NCI-H1092 treated with DMSO at 0.1 percent for 48 hours (cell line): ENCODE data around the gene GRIN2C.
"Not testable (repeated sequence)": the region's sequence is repeated elsewhere in the genome, so short reads cannot be mapped to it uniquely, and the experiment has no call there.

Source experiments
- DNase-seq: peaks from one replicate; lab custom pipeline; 2025; lab: John Stamatoyannopoulos, UW

GRIN2C gene

DNA sequence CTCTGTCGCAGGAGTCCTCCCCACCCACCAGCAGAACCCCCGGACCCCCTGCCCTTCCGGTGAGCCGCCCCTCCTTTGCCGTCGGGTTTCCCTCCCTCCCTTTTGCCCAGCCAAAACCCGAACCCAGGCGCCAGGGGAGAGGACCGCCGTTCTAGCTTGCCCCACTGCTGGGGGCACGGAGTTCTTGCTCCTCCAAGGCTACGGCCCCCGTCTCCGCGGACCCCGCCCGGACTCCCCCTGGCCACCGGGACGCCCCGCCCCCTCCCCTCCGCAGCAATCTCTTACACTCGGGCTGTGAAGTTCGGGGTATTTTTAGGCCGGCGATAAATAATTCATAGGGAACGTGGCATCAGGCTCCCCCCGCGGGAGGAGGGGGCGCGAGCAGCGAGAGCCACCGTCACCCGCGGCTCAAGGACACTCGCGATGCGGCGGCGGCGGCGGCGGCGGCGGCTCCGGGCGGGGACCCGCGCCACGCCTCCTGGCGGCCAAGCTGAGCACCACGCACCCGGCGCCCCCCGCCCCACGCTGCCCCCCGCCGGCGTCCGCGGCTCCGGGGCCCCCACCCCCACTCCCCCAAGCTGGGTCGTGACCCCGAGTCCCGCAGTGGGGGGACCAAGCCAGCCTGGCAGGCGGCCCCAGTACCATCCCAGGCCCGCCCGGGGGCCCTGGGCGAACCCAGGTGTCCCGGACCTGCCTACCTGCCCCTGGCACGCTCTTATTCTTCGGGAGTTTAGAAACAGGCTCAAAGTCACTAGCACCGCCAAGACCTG, at the start of gene GRIN2C:
GRIN2C (minus strand) TSS at position 427 of the 770 bp plus-strand sequence. CDS start 4,793 bp downstream, outside the sequence.
- DNase-seq, result no peak

GRCh38 chr17:74909097-74909496, 49.4 kb upstream of the GRIN2C start:
- DNase-seq, result not testable (repeated sequence)

DNA sequence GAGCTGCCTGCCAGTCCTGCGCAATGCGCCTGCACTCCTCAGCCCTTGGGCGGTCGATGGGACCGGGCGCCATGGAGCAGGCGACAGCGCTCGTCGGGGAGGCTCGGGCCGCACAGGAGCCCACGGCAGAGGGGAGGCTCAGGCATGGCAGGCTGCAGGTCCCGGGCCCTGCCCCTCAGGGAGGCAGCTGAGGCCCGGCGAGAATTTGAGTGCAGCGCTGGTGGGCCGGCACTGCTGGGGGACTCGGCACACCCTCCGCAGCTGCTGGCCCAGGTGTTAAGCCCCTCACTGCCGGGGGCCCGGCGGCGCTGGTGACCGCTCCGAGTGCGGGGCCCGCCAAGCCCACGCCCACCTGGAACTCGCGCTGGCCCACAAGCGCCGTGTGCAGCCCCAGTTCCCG, 47.3 kb upstream of the GRIN2C start:
- DNase-seq, result no peak

DNA sequence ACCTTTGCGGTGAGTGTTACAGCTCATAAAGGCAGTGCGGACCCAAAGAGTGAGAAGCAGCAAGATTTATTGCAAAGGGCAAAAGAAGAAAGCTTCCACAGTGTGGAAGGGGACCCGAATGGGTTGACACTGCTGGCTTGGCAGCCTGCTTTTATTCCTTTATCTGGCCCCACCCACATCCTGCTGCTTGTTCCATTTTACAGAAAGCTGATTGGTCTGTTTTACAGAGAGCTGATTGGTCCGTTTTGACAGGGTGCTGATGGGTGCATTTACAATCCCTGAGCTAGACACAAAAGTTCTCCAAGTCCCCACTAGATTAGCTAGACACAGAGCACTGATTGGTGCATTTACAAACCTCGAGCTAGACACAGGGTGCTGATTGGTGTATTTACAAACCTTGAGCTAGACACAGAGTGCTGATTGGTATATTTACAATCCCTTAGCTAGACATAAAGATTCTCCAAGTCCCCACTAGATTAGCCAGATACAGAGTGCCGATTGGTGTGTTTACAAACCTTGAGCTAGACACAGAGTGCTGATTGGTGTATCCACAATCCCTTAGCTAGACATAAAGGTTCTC, 46.6 kb upstream of the GRIN2C start:
- not testable (repeated sequence) for DNase-seq

- no peak for DNase-seq
Measured at GRCh38 chr17:74904687-74905409, 45.2 kb upstream of the GRIN2C start.

DNA sequence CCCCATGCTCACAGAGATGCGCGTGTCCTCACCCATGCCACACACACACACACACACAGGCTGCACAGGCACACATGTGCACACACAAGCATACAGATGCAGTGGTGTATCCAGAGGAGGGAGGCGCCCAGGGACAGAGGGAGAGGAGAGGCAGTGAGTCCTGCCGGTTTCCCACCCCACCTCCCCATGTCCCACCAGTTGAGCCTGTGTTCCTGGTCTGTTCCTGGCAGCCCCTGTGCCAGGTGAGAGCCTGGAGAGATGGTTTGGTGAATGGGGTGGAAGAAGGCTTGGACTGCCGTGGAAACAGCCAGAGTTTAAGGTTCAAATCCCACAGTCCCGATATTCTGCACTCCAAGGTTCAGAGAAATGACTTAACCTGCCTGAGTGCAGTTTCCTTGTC, 44.0 kb upstream of the GRIN2C start:
- DNase-seq, result no peak

GRCh38 chr17:74903034-74903433, 43.3 kb upstream of the GRIN2C start:
- no peak for DNase-seq

DNA sequence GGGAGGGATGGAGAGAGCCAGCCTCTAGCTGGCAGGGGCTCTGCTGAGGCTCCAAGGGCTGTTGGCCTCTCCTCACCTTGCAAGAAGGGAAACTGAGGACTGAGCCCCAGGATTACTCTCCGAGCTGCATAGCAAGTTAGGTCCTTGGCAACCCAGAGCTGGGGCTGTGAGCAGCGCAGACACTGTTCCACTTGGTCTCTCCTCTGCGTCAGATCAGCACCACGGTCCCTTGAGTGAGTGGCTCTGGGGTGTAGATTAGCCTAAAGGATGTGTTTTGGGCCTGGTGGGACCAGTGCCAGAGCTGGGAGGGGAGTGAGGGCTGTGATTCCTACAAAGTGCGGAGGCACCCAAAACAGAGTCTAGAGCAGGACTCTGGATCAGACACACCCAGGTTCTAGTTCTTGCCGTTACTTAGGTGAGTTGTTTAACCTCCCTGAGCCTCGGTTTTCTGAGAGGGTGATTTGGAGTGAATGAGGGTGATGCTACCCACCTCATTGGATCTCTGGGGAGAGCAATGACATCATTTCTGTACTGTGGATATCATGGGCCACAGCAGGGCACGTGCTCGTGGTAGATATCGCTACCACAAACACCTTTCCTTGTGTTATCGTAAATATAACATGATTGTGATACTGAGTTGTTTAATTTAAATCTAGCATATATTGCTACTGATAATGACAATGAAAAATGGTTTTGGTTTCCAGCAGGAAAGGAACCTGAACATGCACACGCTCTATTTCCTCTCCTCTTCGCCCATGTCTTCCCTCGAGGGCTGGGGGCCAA, 41.9 kb upstream of the GRIN2C start:
- DNase-seq, result no peak

DNA sequence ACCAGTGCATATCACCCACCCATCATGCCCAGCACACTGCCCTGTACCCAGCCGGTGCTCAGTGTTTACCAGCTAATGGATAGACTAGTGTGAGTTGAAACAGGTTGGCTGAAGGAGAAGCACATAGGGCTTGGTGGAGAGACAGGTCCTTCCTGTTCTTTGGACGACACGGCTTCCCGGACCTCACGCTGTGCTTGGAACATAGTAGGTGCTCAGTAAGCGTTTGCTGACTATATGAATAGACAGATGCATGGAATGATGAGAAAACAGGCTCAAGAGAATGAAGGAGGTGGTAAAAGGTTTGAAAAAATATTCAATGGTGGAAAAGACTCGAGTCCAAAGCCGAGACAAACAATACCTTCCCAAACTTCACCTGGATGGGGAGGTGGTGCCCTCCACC, 40.5 kb upstream of the GRIN2C start:
- DNase-seq, result no peak

- DNase-seq, result no peak
Measured at GRCh38 chr17:74898376-74898946, 38.8 kb upstream of the GRIN2C start.

DNA sequence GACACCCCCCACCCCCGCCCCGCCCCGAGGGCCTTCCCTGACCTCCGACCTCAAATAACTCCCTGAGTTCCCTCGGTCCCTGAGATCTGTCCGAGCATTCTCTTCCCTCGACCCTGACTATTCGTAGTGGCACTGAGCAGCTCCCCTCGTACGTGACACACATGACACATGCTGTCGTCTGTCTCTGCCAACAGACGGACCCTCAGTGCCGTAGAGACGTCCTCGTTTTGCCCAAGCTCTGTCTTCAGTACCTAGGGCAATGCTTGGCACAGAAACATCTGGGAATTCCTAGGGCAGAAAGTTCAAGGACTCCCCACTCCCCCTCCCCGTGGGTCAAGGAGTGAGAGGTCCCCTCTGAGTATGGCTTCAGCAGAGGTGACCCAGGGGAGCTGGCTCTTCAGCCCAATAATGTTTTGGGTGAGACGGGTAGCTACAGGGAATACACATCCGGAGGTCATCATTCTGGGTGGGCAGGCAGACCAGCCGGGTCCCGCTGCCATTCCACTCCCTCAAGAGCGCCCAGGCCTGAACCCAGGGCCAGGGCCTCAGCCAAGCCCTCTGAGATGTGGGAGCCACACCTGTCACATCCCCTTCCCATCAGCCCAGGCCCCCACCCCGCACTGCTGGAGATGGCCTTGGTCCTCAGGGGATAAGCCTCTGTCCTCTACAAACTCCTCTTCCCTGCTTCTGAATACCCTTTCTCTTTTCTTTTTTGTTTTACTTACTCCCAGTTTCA, 34.4 kb upstream of the GRIN2C start:
- no peak for DNase-seq

DNA sequence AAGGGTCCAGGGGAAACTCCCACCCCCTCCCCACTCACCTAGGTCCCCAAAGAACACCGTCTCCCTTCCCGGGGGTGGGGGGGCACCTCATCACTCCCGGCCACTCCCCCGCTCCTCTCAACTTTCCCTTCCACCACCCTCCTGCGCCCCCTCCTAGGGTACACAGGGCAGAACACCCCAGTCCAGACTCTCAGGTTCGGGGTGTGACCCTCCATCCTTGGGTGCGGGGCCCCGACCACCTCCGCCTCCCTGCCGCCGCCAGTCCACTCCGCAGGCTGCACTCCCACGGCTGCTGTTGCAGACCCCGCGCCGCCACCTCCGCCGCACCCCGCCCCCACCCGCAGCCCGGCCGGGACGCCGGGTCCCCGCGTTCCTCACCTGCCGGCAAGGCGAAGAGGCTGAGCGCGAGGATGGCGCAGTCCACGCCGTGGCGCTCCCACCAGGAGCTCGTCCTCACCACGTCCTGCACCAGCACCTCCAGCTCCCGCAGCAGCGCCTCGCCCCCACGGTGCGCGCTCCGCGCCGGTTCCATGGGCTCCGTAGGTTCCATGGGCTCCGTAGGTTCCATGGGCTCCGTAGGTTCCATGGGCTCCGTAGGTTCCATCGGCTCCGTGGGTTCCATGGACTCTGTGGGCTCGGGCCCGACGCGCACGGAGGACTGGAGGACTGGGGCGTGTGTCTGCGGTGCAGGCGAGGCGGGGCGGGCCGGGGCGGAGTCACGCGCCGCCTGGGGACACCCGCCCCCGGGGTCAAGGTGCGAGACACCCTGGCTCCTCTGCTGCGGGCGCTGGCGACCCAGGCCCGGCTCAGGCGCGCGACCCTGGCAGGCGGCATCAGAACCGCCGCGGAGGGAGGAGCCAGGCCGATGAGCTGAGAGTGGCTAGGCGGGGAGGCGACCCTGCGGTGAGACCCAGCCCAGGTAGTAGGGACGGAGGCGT, 33.6 kb upstream of the GRIN2C start, which contains the start of gene FADS6:
FADS6 (minus strand) TSS at position 660 of the 938 bp plus-strand sequence; CDS start at position 622, 38 bp downstream.
- DNase-seq, result no peak

- peak; percentile 4 for DNase-seq
Measured at GRCh38 chr17:74892013-74892841, 32.5 kb upstream of the GRIN2C start.

GRCh38 chr17:74890554-74890953, 30.9 kb upstream of the GRIN2C start:
- DNase-seq, result no peak

DNA sequence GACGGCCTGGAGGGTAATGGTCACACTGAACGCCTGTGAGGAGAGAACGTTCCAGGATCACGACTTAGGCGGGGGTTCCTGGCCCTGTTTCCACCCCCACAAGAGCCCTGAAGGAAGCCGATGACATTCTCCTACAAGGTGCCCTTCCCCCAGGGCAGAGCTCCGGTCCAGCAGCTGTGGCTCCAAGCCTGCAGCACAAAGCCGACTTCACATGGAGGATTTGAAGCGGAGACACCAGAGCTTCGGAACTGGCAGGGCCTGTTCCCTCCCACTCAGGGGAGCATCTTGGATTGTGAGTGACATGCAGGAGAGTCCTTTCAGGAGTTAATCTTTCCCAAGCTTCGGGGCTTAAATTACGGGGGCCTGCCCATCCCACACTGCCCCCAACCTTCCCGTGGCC, 28.8 kb upstream of the GRIN2C start:
- DNase-seq, result no peak

DNA sequence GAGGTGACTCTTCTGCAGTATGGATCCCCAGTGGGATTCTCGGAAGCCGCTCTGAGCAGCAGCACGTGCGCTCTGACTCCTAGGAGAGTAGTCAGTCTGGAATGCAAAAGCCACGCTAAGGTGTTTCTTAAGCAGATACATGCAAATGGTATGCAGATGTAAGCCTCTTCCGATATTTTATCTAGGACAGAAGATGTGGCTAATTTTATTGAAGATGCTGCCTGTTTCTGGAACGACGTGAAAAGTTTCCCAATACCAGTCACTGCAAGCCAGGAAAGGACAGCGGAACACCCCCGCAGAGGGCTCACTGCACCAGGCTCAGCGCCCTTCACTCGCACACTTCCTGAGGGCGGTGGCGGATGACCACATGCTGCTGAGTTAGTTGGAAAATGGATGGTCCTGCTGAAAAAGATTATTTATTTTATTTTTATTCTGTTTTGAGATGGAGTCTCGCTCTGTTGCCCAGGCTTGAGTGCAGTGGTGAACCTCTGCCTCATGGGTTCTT, 23.6 kb upstream of the GRIN2C start:
- no peak for DNase-seq

DNA sequence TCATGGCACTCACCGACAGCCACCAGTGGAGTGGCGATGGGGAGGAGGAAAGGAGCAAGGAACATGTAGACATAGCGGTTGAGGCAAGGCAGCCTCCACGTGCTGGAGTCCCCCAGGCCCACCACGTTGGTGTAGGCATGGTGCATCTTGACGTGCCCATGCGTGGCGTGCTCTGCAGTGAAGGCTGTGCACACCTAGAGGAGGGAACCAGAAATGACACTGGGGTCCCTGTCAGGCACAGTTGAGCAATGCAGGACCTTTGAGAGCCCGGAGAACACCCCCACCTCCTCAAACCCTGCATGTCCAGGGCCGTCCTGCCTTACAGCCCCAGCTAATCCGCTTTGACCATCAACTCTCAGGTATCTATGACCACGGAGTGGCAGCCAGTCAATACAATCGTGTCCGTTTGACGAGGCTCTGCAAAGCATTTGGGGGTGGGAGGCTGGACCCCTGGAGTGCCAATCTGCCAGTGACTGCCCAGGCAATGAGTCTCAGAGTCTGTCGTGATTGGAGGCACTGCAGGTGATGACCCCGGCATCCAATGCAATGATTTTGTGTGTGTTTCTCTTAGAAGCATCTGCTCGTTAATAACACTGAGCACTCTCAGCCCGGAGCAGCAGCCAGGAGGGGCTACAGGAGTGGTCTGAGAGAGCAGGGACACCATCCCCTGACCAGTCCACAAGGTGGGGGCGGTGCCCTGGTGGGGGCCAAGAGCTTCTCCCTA, 23.0 kb upstream of the GRIN2C start:
- no peak for DNase-seq

GRCh38 chr17:74881073-74881472, 21.4 kb upstream of the GRIN2C start:
- no peak for DNase-seq
